GM19025 (cell line): Measurements from ENCODE around the gene RANBP17.
"Not testable (repeated sequence)": the region's sequence is repeated elsewhere in the genome, so short reads cannot be mapped to it uniquely, and the experiment has no call there.

Source experiments
- ATAC-seq: cut with Tn5 transposase; IDR thresholded peaks from one replicate; pipeline ENCODE4 v1.9.1; 2021; ENCODE audit warnings: mild to moderate bottlenecking, low read depth, moderate library complexity; ENCODE audit not compliant: unreplicated experiment

RANBP17 gene

GRCh38 chr5:170861917-170862766 is at the start of gene RANBP17:
Gene RANBP17 (plus strand): TSS chr5:170862018.
- no peak for ATAC-seq

GRCh38 chr5:170813231-170813630 is 48.6 kb upstream of the RANBP17 start:
- no peak for ATAC-seq

- ATAC-seq: no peak
Observed at GRCh38 chr5:170817195-170817594, 44.6 kb upstream of the RANBP17 start.

- no peak for ATAC-seq
Observed at GRCh38 chr5:170818232-170818631, 43.6 kb upstream of the RANBP17 start.

GRCh38 chr5:170819824-170820223 is 42.0 kb upstream of the RANBP17 start:
- no peak for ATAC-seq

- ATAC-seq: no peak
Observed at GRCh38 chr5:170821257-170821800, 40.5 kb upstream of the RANBP17 start.

GRCh38 chr5:170826117-170826516 is 35.7 kb upstream of the RANBP17 start:
- ATAC-seq: no peak

GRCh38 chr5:170832241-170832640 is 29.6 kb upstream of the RANBP17 start:
- ATAC-seq: no peak

GRCh38 chr5:170833981-170834380 is 27.8 kb upstream of the RANBP17 start:
- not testable (repeated sequence) for ATAC-seq

GRCh38 chr5:170836226-170836625 is 25.6 kb upstream of the RANBP17 start:
- no peak for ATAC-seq

GRCh38 chr5:170843870-170844269 is 17.9 kb upstream of the RANBP17 start:
- no peak for ATAC-seq

- ATAC-seq: no peak
Observed at GRCh38 chr5:170844651-170845050, 17.2 kb upstream of the RANBP17 start.

GRCh38 chr5:170846416-170846815 is 15.4 kb upstream of the RANBP17 start:
- no peak for ATAC-seq

GRCh38 chr5:170846846-170847245 is 15.0 kb upstream of the RANBP17 start:
- no peak for ATAC-seq

GRCh38 chr5:170848033-170848432 is 13.8 kb upstream of the RANBP17 start:
- no peak for ATAC-seq

- no peak for ATAC-seq
Observed at GRCh38 chr5:170849374-170849773, 12.4 kb upstream of the RANBP17 start.

GRCh38 chr5:170854566-170854965 is 7.3 kb upstream of the RANBP17 start:
- no peak for ATAC-seq

- ATAC-seq: no peak
Observed at GRCh38 chr5:170857066-170857465, 4.8 kb upstream of the RANBP17 start.

- no peak for ATAC-seq
Observed at GRCh38 chr5:170860415-170860814, 1.4 kb upstream of the RANBP17 start.

GRCh38 chr5:170860818-170861666 is 776 bp upstream of the RANBP17 start:
- ATAC-seq: no peak

- ATAC-seq: no peak
Observed at GRCh38 chr5:170861667-170861916, 226 bp upstream of the RANBP17 start.
